Epithelial cell of proximal tubule (primary cell): ENCODE results near the gene ATP2B1. TPM values are rescaled to one million over a fixed set of nuclear protein-coding genes. Genes with fewer than 3 reads are reported as not detected.
A peak's percentile ranks its signal among the peaks of the same experiment; 100 is the strongest.

ENCODE experiments used
- DNase-seq: peaks from one replicate; pipeline ENCODE4 v3.0.0-alpha.2; 2011; ENCODE audit warnings: low read depth
- H3K4me3 ChIP-seq: 2 replicates; pipeline ENCODE4 v1.5.1; 2011; ENCODE audit warnings: low read depth, mild to moderate bottlenecking, low read length
- CTCF ChIP-seq: conservative IDR thresholded peaks from 2 replicates; pipeline ENCODE4 v1.5.1; 2012; ENCODE audit warnings: low read depth, mild to moderate bottlenecking, low read length
- total RNA-seq: library from RNA; depleted of rRNA; stranded (reverse); fragments of >200 nt; gene quantifications from 2 replicates; pipeline ENCODE4 v1.2.3, GENCODE V29; 2015

Gene ATP2B1
- total RNA-seq, 1 donor from 2014 or later: 25.3 TPM

- no peak for DNase-seq
- H3K4me3 ChIP-seq: no peak overlapping the region
- no peak for TF ChIP-seq CTCF
These were observed 9.3 kb upstream of the ATP2B1 start for GRCh38 chr12:89717759-89718523.

- no peak for DNase-seq
- TF ChIP-seq CTCF: no peak
- no peak overlapping the region for H3K4me3 ChIP-seq
These were observed 4.1 kb upstream of the ATP2B1 start for GRCh38 chr12:89712706-89713105.

GRCh38 chr12:89710873-89711750, 2.5 kb upstream of the ATP2B1 start:
- no peak overlapping the region for H3K4me3 ChIP-seq
- no peak for TF ChIP-seq CTCF
- DNase-seq: no peak

- TF ChIP-seq CTCF: no peak
- H3K4me3 ChIP-seq: peak overlapping the region; percentile 85
- no peak for DNase-seq
These were observed 1.6 kb upstream of the ATP2B1 start for GRCh38 chr12:89709995-89710872.

GRCh38 chr12:89709157-89709994, 738 bp upstream of the ATP2B1 start:
- TF ChIP-seq CTCF: no peak
- peak; percentile 66 for DNase-seq
- H3K4me3 ChIP-seq: peak overlapping the region; percentile 85
